ENCODE data around the gene DLG2.

DNA sequence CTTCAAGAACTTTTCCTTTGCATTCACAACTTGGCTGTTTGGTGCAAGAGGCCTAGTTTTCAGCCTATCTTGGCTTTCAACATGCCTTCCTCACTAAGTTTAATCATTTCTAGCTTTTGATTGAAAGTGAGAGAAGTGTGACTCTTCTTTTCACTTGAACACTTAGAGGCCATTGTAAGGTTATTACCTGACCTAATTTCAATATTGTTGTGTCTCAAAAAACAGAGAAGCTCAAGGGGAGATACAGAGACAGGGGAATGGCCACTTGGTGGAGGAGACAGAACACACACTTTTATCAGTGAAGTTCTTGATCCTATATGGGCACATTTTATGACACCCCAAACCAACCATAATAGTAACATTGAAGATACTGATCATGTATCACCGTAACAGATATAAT is 532.3 kb downstream of the DLG2 start:
- TF ChIP-seq, protein P1, sequence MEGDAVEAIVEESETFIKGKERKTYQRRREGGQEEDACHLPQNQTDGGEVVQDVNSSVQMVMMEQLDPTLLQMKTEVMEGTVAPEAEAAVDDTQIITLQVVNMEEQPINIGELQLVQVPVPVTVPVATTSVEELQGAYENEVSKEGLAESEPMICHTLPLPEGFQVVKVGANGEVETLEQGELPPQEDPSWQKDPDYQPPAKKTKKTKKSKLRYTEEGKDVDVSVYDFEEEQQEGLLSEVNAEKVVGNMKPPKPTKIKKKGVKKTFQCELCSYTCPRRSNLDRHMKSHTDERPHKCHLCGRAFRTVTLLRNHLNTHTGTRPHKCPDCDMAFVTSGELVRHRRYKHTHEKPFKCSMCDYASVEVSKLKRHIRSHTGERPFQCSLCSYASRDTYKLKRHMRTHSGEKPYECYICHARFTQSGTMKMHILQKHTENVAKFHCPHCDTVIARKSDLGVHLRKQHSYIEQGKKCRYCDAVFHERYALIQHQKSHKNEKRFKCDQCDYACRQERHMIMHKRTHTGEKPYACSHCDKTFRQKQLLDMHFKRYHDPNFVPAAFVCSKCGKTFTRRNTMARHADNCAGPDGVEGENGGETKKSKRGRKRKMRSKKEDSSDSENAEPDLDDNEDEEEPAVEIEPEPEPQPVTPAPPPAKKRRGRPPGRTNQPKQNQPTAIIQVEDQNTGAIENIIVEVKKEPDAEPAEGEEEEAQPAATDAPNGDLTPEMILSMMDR (IDR thresholded peaks at IDR 0.05), result no peak
- no peak for TF ChIP-seq EP300 (IDR thresholded peaks at IDR 0.05)
- TF ChIP-seq POLR2A (IDR thresholded peaks at IDR 0.05), result no peak
